ENCODE data around the gene POLE2. TPM values are rescaled to one million over a fixed set of nuclear protein-coding genes. Genes with fewer than 3 reads are reported as not detected.
"Not testable (repeated sequence)": the region's sequence is repeated elsewhere in the genome, so short reads cannot be mapped to it uniquely, and the experiment has no call there.

Gene POLE2
- total and polyA plus RNA-seq, 4 donors, result 2.2 to 15.6 (median 3.7) TPM

DNA sequence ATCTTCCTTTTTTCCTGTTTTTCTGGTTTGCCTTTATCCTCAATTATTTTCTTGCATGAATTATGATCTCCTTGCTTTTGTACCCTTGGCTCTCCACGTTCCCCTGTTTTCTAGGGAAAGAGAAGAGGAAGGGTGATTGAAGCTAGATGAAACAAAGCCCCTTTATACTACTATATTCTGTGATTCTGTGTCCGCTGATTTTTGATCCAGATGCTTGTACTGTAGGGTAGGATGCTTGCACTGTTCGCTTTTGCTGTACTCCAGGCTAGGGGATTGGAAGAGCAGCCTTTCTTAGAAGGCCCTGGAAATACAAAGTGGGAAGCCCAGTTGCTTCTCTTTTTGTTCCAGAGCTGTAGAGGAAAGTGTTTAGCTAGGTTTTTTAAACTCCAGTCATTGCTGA is 44.9 kb upstream of the POLE2 start:
- H3K9me3 ChIP-seq (ENCODE audit: control insufficient read depth in 4 of 4, insufficient read depth in 3 of 4, low read length in 3 of 4), result no peaks in the 10 kb centered on the region
- no peaks in the 10 kb centered on the region for H3K4me1 ChIP-seq (ENCODE audit: control insufficient read depth in 5 of 5, insufficient read depth in 5 of 5, low read length in 5 of 5)
- peaks cover 0 to 10% (median 3%) of the 10 kb centered on the region in 4 donors for H3K36me3 ChIP-seq (ENCODE audit: control insufficient read depth in 4 of 4, insufficient read depth in 4 of 4, low read length in 4 of 4)
- no peak overlapping the region for H3K9ac ChIP-seq (ENCODE audit: insufficient read depth in 1 of 2, low read length in 2 of 2)
- no peak for DNase-seq
- H3K4me3 ChIP-seq, result no peak overlapping the region
- H3K27me3 ChIP-seq (ENCODE audit: control insufficient read depth in 3 of 3, insufficient read depth in 3 of 3, low read length in 2 of 3), result no peaks in the 10 kb centered on the region
- H3K27ac ChIP-seq (ENCODE audit: low read depth in 1 of 2, low read length in 1 of 2), result no peak overlapping the region
- no peak for ATAC-seq (ENCODE audit: insufficient read depth, low FRiP score)
- 90 to 97% methylated on average over 3 of the region's 3 CpGs for WGBS, 2 donors
- TF ChIP-seq, protein P1, sequence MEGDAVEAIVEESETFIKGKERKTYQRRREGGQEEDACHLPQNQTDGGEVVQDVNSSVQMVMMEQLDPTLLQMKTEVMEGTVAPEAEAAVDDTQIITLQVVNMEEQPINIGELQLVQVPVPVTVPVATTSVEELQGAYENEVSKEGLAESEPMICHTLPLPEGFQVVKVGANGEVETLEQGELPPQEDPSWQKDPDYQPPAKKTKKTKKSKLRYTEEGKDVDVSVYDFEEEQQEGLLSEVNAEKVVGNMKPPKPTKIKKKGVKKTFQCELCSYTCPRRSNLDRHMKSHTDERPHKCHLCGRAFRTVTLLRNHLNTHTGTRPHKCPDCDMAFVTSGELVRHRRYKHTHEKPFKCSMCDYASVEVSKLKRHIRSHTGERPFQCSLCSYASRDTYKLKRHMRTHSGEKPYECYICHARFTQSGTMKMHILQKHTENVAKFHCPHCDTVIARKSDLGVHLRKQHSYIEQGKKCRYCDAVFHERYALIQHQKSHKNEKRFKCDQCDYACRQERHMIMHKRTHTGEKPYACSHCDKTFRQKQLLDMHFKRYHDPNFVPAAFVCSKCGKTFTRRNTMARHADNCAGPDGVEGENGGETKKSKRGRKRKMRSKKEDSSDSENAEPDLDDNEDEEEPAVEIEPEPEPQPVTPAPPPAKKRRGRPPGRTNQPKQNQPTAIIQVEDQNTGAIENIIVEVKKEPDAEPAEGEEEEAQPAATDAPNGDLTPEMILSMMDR (IDR thresholded peaks at IDR 0.05; ENCODE audit: control extremely low read depth, extremely low read depth), result no peak

DNA sequence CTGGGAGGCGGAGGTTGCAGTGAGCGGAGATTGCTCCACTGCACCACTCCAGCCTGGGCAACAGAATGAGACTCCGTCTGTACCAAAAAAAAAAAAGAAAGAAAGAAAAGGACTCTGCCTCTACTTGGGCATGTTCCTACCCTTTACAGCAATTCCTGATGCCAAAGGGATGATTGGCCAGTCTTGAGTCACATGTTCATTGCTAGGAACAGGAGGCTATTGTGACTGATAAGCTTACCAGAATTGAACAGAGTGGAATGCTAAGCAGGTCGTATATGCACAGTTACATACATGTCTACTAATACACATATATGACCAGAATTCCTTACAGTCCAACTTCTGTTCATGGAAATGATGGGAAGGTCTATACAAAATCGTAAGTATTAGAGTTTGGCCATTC is 39.2 kb upstream of the POLE2 start:
- Histone ChIP-seq H3K9me3 (ENCODE audit: control insufficient read depth in 4 of 4, insufficient read depth in 3 of 4, low read length in 3 of 4) (no peaks in the 10 kb centered on the region), H3K27ac (ENCODE audit: low read depth in 1 of 2, low read length in 1 of 2) (no peak overlapping the region), H3K4me1 (ENCODE audit: control insufficient read depth in 5 of 5, insufficient read depth in 5 of 5, low read length in 5 of 5) (no peaks in the 10 kb centered on the region), H3K27me3 (ENCODE audit: control insufficient read depth in 3 of 3, insufficient read depth in 3 of 3, low read length in 2 of 3) (no peaks in the 10 kb centered on the region), H3K4me3 (no peak overlapping the region), H3K36me3 (ENCODE audit: control insufficient read depth in 4 of 4, insufficient read depth in 4 of 4, low read length in 4 of 4) (peaks cover 0 to 10% (median 7%) of the 10 kb centered on the region in 4 donors), H3K9ac (ENCODE audit: insufficient read depth in 1 of 2, low read length in 2 of 2) (no peak overlapping the region)
- TF ChIP-seq, protein P1 (IDR thresholded peaks at IDR 0.05; ENCODE audit: control extremely low read depth, extremely low read depth), result no peak
- DNase-seq (no peak), ATAC-seq (ENCODE audit: insufficient read depth, low FRiP score) (no peak)
- WGBS, 2 donors, result 92 to 94% methylated on average over 5 of the region's 5 CpGs

DNA sequence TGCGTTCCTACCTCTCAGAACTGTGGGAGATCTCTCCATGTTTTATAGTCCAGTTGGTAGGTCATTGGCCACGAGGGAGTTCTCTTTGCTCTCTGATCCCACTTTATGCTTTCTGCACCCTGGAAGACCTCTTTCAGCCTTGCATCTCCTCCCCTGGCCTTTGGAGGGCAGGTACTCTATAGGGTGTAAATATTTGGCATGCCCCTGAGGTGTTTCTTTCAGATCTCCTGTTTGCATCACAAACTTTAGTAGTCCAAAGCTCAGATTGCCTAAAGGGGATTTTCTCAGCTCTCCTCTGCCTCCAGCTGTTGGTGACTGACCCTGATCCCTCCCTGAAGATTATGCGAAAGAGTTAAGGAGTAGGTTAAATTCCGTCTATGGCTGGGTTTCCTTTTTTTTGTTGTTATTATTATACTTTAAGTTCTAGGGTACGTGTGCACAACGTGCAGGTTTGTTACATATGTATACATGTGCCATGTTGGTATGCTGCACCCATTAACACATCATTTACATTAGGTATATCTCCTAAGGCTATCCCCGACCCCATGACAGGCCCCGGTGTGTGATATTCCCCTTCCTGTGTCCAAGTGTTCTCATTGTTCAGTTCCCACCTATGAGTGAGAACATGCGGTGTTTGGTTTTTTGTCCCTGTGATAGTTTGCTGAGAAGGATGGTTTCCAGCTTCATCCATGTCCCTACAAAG is 33.9 kb upstream of the POLE2 start:
- DNase-seq, result not testable (repeated sequence)

DNA sequence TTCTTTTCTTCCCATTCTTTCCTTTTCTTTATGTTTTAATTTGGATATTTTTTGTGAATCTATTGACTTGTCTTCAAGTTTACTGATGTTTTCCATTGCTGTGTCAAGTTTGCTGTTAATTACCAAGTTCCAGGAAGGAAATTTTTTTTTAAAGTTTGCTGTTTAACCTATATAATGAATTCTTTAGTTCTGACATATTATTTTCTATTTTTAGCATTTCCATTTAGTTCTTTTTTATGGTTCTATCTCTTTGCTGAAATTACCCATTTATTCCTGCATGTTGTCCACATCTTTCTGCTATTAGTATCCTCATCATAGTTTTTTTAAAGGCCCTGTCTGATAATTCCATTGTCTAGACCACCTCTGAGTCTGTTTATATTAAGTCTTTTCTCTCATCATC is 32.7 kb upstream of the POLE2 start:
- H3K4me1 ChIP-seq (ENCODE audit: control insufficient read depth in 5 of 5, insufficient read depth in 5 of 5, low read length in 5 of 5), result no peaks in the 10 kb centered on the region
- no peak overlapping the region for H3K9ac ChIP-seq (ENCODE audit: insufficient read depth in 1 of 2, low read length in 2 of 2)
- peaks cover 0 to 13% (median 3%) of the 10 kb centered on the region in 4 donors for H3K36me3 ChIP-seq (ENCODE audit: control insufficient read depth in 4 of 4, insufficient read depth in 4 of 4, low read length in 4 of 4)
- no peak for ATAC-seq (ENCODE audit: insufficient read depth, low FRiP score)
- DNase-seq, result no peak
- peaks cover 0 to 2% (median 0%) of the 10 kb centered on the region in 4 donors for H3K9me3 ChIP-seq (ENCODE audit: control insufficient read depth in 4 of 4, insufficient read depth in 3 of 4, low read length in 3 of 4)
- H3K4me3 ChIP-seq, result no peak overlapping the region
- no peak overlapping the region for H3K27ac ChIP-seq (ENCODE audit: low read depth in 1 of 2, low read length in 1 of 2)
- H3K27me3 ChIP-seq (ENCODE audit: control insufficient read depth in 3 of 3, insufficient read depth in 3 of 3, low read length in 2 of 3), result no peaks in the 10 kb centered on the region
- TF ChIP-seq, protein P1 (IDR thresholded peaks at IDR 0.05; ENCODE audit: control extremely low read depth, extremely low read depth), result no peak

More for the DNA sequence above, 33.9 kb upstream of the POLE2 start:
- not testable (repeated sequence) for H3K9ac ChIP-seq (ENCODE audit: insufficient read depth in 1 of 2, low read length in 2 of 2); H3K9me3 ChIP-seq (ENCODE audit: control insufficient read depth in 4 of 4, insufficient read depth in 3 of 4, low read length in 3 of 4); H3K27me3 ChIP-seq (ENCODE audit: control insufficient read depth in 3 of 3, insufficient read depth in 3 of 3, low read length in 2 of 3); ATAC-seq (ENCODE audit: insufficient read depth, low FRiP score); H3K4me1 ChIP-seq (ENCODE audit: control insufficient read depth in 5 of 5, insufficient read depth in 5 of 5, low read length in 5 of 5); H3K27ac ChIP-seq (ENCODE audit: low read depth in 1 of 2, low read length in 1 of 2); H3K4me3 ChIP-seq
- H3K36me3 ChIP-seq (ENCODE audit: control insufficient read depth in 4 of 4, insufficient read depth in 4 of 4, low read length in 4 of 4), result peaks cover 0 to 14% (median 8%) of the 10 kb centered on the region in 4 donors
- 92 to 95% methylated on average over 9 of the region's 9 CpGs for WGBS, 2 donors

DNA sequence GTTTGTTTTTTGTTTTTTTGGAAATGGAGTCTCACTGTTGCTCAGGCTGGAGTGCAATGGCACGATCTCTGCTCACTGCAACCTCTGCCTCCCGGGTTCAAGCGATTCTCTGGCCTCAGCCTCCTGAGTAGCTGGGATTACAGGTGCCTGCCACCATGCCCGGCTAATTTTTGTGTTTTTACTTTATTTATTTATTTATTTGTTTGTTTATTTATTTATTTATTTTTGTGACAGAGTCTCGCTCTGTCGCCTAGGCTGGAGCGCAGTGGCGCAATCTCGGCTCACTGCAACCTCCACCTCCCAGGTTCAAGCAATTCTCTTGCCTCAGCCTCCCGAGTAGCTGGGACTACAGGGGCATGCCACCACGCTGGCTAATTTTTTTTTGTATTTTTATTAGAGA is 23.0 kb upstream of the POLE2 start:
- not testable (repeated sequence) for H3K27ac ChIP-seq (ENCODE audit: low read depth in 1 of 2, low read length in 1 of 2); H3K36me3 ChIP-seq (ENCODE audit: control insufficient read depth in 4 of 4, insufficient read depth in 4 of 4, low read length in 4 of 4); ATAC-seq (ENCODE audit: insufficient read depth, low FRiP score); H3K27me3 ChIP-seq (ENCODE audit: control insufficient read depth in 3 of 3, insufficient read depth in 3 of 3, low read length in 2 of 3); H3K9ac ChIP-seq (ENCODE audit: insufficient read depth in 1 of 2, low read length in 2 of 2); H3K4me1 ChIP-seq (ENCODE audit: control insufficient read depth in 5 of 5, insufficient read depth in 5 of 5, low read length in 5 of 5); H3K4me3 ChIP-seq; DNase-seq; H3K9me3 ChIP-seq (ENCODE audit: control insufficient read depth in 4 of 4, insufficient read depth in 3 of 4, low read length in 3 of 4)
- 96 to 97% methylated on average over 11 of the region's 11 CpGs for WGBS, 2 donors

DNA sequence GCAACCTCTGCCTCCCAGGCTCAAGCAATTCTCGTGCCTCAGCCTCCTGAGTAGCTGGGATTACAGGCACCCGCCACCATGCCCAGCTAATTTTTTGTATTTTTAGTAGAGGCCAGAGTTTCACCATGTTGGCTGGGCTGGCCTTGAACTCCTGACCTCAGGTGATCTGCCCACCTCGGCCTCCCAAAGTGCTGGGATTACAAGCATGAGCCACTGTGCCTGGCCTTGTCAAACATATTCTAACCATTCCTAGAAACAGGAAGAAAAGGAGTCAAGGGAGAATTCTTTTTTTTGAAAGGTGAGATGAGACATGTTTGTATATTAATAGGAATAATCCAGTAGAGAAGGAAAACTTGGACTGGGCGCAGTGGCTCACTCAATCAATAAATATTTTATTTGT is 16.5 kb upstream of the POLE2 start:
- not testable (repeated sequence) for H3K4me3 ChIP-seq; H3K9me3 ChIP-seq (ENCODE audit: control insufficient read depth in 4 of 4, insufficient read depth in 3 of 4, low read length in 3 of 4); H3K27me3 ChIP-seq (ENCODE audit: control insufficient read depth in 3 of 3, insufficient read depth in 3 of 3, low read length in 2 of 3); H3K27ac ChIP-seq (ENCODE audit: low read depth in 1 of 2, low read length in 1 of 2); H3K36me3 ChIP-seq (ENCODE audit: control insufficient read depth in 4 of 4, insufficient read depth in 4 of 4, low read length in 4 of 4); ATAC-seq (ENCODE audit: insufficient read depth, low FRiP score); H3K4me1 ChIP-seq (ENCODE audit: control insufficient read depth in 5 of 5, insufficient read depth in 5 of 5, low read length in 5 of 5); DNase-seq; H3K9ac ChIP-seq (ENCODE audit: insufficient read depth in 1 of 2, low read length in 2 of 2)
- 82 to 87% methylated on average over 4 of the region's 4 CpGs for WGBS, 2 donors

All from lung (tissue), 12 donors.